B cell (primary cell): ENCODE results near the gene C6orf136. TPM values are rescaled to one million over a fixed set of nuclear protein-coding genes. Genes with fewer than 3 reads are reported as not detected.

ENCODE experiments used
- ATAC-seq: fragments of 200-7000 bp; cut with Tn5 transposase; one replicate; pipeline ENCODE4 v1.10.0; 2021; ENCODE audit warnings: low read depth, mild to moderate bottlenecking, moderate number of reproducible peaks, moderate library complexity
- CTCF ChIA-PET: fragments of 350-600 bp; sonication (Branson Sonifier 250); formaldehyde crosslinking; loops from one replicate; lab custom pipeline; 2021; ENCODE audit warnings: antibody characterized with exemption, inconsistent platforms; lab: Charles Lee
- POLR2A ChIA-PET: fragments of 350-600 bp; sonication (Branson Sonifier 250); formaldehyde crosslinking; loops from one replicate; lab custom pipeline; 2021; ENCODE audit warnings: antibody characterized with exemption; lab: Charles Lee
- DNase-seq: peaks from one replicate; pipeline ENCODE4 v3.0.0; 2013
- H2AFZ ChIP-seq: 2 replicates; pipeline ENCODE4 v1.6.1; 2012; ENCODE audit warnings: mild to moderate bottlenecking, low read depth, low read length; ENCODE audit not compliant: insufficient read depth, poor library complexity, severe bottlenecking
- H3K27ac ChIP-seq, 2 donors: 1 replicate in 1 of 2; 2 replicates in 1 of 2; pipeline ENCODE4 v1.5.1; 2012 to 2013; ENCODE audit warnings: low read length in 2 of 2, mild to moderate bottlenecking in 2 of 2, moderate library complexity in 1 of 2
- H3K27me3 ChIP-seq, 4 experiments: fragments of 200-600 bp in 1 of 4; sonication (generic) in 1 of 4; replicated peaks in 1 of 4; 1 replicate in 2 of 4; 2 replicates in 2 of 4; pipeline versions ENCODE4 v1.6.1 to v1.7.0; 2013 to 2016; ENCODE audit warnings: low read length in 3 of 4, mild to moderate bottlenecking in 2 of 4, mixed read lengths in 1 of 4, moderate library complexity in 1 of 4; ENCODE audit not compliant: insufficient read depth in 4 of 4, control insufficient read depth in 3 of 4; ENCODE audit errors: control extremely low read depth in 1 of 4
- H3K36me3 ChIP-seq, 2 experiments: replicated peaks in 1 of 2; 1 replicate in 1 of 2; 2 replicates in 1 of 2; pipeline versions ENCODE4 v1.6.1 to v1.7.1; 2013; ENCODE audit warnings: low read length in 1 of 2; ENCODE audit not compliant: insufficient read depth in 2 of 2, control insufficient read depth in 1 of 2; ENCODE audit errors: control extremely low read depth in 1 of 2, extremely low read depth in 1 of 2
- H3K4me1 ChIP-seq, 2 donors: fragments of 200-600 bp in 1 of 2; sonication (generic) in 1 of 2; 1 replicate in 1 of 2; 2 replicates in 1 of 2; pipeline versions ENCODE4 v1.5.1 to v1.6.1; 2013 to 2017; ENCODE audit warnings: low read length in 2 of 2; ENCODE audit not compliant: control insufficient read depth in 2 of 2, insufficient read depth in 2 of 2
- H3K4me2 ChIP-seq: replicated peaks from 2 replicates; pipeline ENCODE3; 2012; ENCODE audit warnings: mild to moderate bottlenecking, low read depth, low read length; ENCODE audit not compliant: poor library complexity, severe bottlenecking
- H3K4me3 ChIP-seq, 5 experiments: fragments of 200-600 bp in 1 of 5; sonication (generic) in 1 of 5; 1 replicate in 3 of 5; 2 replicates in 2 of 5; pipeline versions ENCODE4 v1.5.1 to v1.7.0; 2011 to 2016; ENCODE audit warnings: low read length in 4 of 5, mild to moderate bottlenecking in 4 of 5, low read depth in 2 of 5, control low read depth in 1 of 5, moderate library complexity in 1 of 5; ENCODE audit not compliant: insufficient read depth in 1 of 5; ENCODE audit errors: control extremely low read depth in 1 of 5, extremely low read depth in 1 of 5
- H3K79me2 ChIP-seq: fragments of 200-600 bp; sonication (generic); one replicate; pipeline ENCODE4 v1.6.0; 2016; ENCODE audit warnings: low read length; ENCODE audit not compliant: control insufficient read depth, insufficient read depth
- H3K9ac ChIP-seq: fragments of 200-600 bp; sonication (generic); 2 replicates; pipeline ENCODE4 v1.6.1; 2017; ENCODE audit warnings: mild to moderate bottlenecking, low read length, moderate library complexity
- H3K9me3 ChIP-seq, 3 donors: one replicate each; pipeline versions ENCODE4 v1.6.1 to v1.7.1; 2013; ENCODE audit warnings: low read length in 2 of 3; ENCODE audit not compliant: control insufficient read depth in 2 of 3, insufficient read depth in 1 of 3; ENCODE audit errors: control extremely low read depth in 1 of 3
- H4K20me1 ChIP-seq: 2 replicates; pipeline ENCODE4 v1.6.0; 2012; ENCODE audit warnings: mild to moderate bottlenecking, low read length; ENCODE audit not compliant: insufficient read depth, control insufficient read depth, poor library complexity, severe bottlenecking
- H3K27ac Mint-ChIP-seq: one replicate; pipeline ENCODE4 v1.8.0; 2021; ENCODE audit warnings: mixed read lengths
- H3K27me3 Mint-ChIP-seq: one replicate; pipeline ENCODE4 v1.8.0; 2021; ENCODE audit warnings: mixed read lengths
- H3K4me1 Mint-ChIP-seq: one replicate; pipeline ENCODE4 v1.8.0; 2021; ENCODE audit warnings: mixed read lengths
- H3K4me3 Mint-ChIP-seq: one replicate; pipeline ENCODE4 v1.8.0; 2021; ENCODE audit warnings: mixed read lengths
- H3K9me3 Mint-ChIP-seq: one replicate; pipeline ENCODE4 v1.8.0; 2022; ENCODE audit warnings: mixed read lengths; ENCODE audit not compliant: insufficient read depth
- EZH2 ChIP-seq: IDR thresholded peaks from 2 replicates; pipeline ENCODE4 v1.6.1; 2012; ENCODE audit warnings: borderline replicate concordance, low read depth, mild to moderate bottlenecking, moderate library complexity, low read length; ENCODE audit not compliant: insufficient read depth, poor library complexity, severe bottlenecking
- WGBS: methylation state at CpG from one replicate; pipeline ENCODE4 v1.1.5; 2013; ENCODE audit warnings: missing lambda C conversion rate; ENCODE audit not compliant: insufficient coverage; 5-methylcytosine and 5-hydroxymethylcytosine counted together
- intact Hi-C: fragments of 100-400 bp; cut with micrococcal nuclease; formaldehyde crosslinking; loops from one replicate; pipeline ENCODE4 v1.10.0; 2022
- polyA plus RNA-seq: library from polyadenylated mRNA; depleted of rRNA; stranded (reverse); fragments of >200 nt; gene quantifications from 2 replicates; pipeline ENCODE4 v1.2.3, GENCODE V29; 2012
- total RNA-seq, 2 donors: library from RNA; stranded (reverse); fragments of 120-200 nt in 1 of 2; gene quantifications; 1 replicate in 1 of 2; 2 replicates in 1 of 2; pipeline versions ENCODE4 v1.2.3 to v1.2.4, GENCODE V29; 2013 to 2022
- TF ChIP-seq, protein P1 (sequence below): fragments of 200-600 bp; IDR thresholded peaks from one replicate; pipeline ENCODE4 v1.8.0; 2022; ENCODE audit warnings: antibody characterized with exemption, mild to moderate bottlenecking

Gene C6orf136
- total and polyA plus RNA-seq, 2 donors (not counting 1 experiment from before 2014, with no cell fraction given): 36.6 to 37.2 TPM

DNA sequence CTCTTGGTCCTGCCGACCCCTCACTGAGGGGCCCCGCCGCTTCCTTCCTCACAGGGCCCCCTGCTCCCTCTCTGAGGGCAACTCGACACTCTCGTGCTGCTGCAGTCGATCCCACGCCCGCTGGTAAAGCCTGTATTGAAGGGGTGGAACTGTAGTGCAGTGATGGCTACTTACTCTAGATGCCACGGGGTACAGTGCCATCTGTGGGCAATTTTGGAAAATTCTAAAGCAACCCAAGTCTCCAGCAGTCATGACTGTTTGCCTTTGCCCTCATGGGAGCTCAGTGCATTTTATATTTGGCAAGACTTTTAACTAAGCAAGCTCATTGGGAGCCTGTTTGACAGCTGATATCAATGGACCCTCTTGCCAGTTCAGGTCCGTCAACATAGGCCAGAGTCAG is 6.5 kb upstream of the C6orf136 start:
- H3K36me3 ChIP-seq: peaks cover 3 to 13% of the 10 kb centered on the region in 2 experiments
- TF ChIP-seq EZH2: no peak
- TF ChIP-seq, protein P1, sequence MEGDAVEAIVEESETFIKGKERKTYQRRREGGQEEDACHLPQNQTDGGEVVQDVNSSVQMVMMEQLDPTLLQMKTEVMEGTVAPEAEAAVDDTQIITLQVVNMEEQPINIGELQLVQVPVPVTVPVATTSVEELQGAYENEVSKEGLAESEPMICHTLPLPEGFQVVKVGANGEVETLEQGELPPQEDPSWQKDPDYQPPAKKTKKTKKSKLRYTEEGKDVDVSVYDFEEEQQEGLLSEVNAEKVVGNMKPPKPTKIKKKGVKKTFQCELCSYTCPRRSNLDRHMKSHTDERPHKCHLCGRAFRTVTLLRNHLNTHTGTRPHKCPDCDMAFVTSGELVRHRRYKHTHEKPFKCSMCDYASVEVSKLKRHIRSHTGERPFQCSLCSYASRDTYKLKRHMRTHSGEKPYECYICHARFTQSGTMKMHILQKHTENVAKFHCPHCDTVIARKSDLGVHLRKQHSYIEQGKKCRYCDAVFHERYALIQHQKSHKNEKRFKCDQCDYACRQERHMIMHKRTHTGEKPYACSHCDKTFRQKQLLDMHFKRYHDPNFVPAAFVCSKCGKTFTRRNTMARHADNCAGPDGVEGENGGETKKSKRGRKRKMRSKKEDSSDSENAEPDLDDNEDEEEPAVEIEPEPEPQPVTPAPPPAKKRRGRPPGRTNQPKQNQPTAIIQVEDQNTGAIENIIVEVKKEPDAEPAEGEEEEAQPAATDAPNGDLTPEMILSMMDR: no peak
- H3K9ac ChIP-seq: no peak overlapping the region
- H3K9me3 ChIP-seq: no peaks in the 10 kb centered on the region
- Mint-ChIP-seq H3K4me1 (peaks cover 2% of the 10 kb centered on the region), H3K27me3 (no peaks in the 10 kb centered on the region), H3K4me3 (no peak overlapping the region), H3K27ac (no peak overlapping the region), H3K9me3 (no peaks in the 10 kb centered on the region)
- POLR2A ChIA-PET: interaction anchor here (0.6 kb wide), 1 partner anchor 68 kb away, joined by 5 read pairs; no protein-coding TSS in a partner anchor
- no peak for DNase-seq
- 66% methylated on average over 10 of the region's 10 CpGs for WGBS
- no peak overlapping the region for H3K4me2 ChIP-seq
- CTCF ChIA-PET: interaction anchor here (1.2 to 1.8 kb wide), 2 partner anchors 82 to 96 kb away, joined by 3 to 8 read pairs; no protein-coding TSS in a partner anchor
- no peak for ATAC-seq
- no peaks in the 10 kb centered on the region for H3K4me1 ChIP-seq
- H3K27ac ChIP-seq: no peak overlapping the region
- no peaks in the 10 kb centered on the region for H3K27me3 ChIP-seq
- H3K79me2 ChIP-seq: no peaks in the 10 kb centered on the region
- intact Hi-C loops: no loop called here
- H4K20me1 ChIP-seq: no peaks in the 10 kb centered on the region
- H2AFZ ChIP-seq: no peak overlapping the region
- no peak overlapping the region for H3K4me3 ChIP-seq

DNA sequence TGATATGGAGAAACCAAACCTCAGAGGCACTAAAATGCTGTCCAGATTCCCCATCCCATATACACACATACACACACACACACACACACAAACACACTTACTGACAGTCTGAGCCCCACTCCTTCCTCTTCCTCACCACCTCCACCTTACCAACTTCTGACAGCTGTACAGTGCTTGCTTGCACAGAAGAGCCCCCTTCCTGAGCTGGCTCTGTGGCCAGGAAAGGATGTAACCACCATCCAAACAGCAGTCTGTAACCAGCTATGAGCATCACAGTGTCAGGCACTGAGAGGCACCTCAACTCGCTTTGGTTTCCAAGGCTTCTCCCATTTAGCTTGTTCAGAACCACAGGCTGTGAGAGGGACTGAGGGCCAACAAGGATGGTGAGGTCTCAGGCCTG is 5.9 kb upstream of the C6orf136 start:
- Histone ChIP-seq H2AFZ (no peak overlapping the region), H3K27me3 (no peaks in the 10 kb centered on the region), H3K4me1 (peaks cover 0 to 1% of the 10 kb centered on the region in 2 donors), H3K4me3 (no peak overlapping the region), H3K27ac (no peak overlapping the region), H3K4me2 (no peak overlapping the region), H3K9me3 (no peaks in the 10 kb centered on the region), H3K79me2 (peaks cover 3% of the 10 kb centered on the region), H3K9ac (no peak overlapping the region), H3K36me3 (peaks cover 3 to 15% of the 10 kb centered on the region in 2 experiments), H4K20me1 (peaks cover 5% of the 10 kb centered on the region)
- Mint-ChIP-seq H3K27ac (no peak overlapping the region), H3K27me3 (no peaks in the 10 kb centered on the region), H3K4me1 (peaks cover 7% of the 10 kb centered on the region), H3K4me3 (no peak overlapping the region), H3K9me3 (no peaks in the 10 kb centered on the region)
- no CpG with 5 or more reads among the region's 1 CpG for WGBS
- no peak for TF ChIP-seq EZH2
- TF ChIP-seq, protein P1: no peak
- ChIA-PET CTCF (interaction anchor here (0.7 to 1.8 kb wide), 3 partner anchors 96 to 402 kb away, joined by 3 to 8 read pairs (median 3); no protein-coding TSS in a partner anchor), POLR2A (interaction anchor here (0.7 kb wide), 1 partner anchor 28 kb away, joined by 3 read pairs; no protein-coding TSS in a partner anchor)
- DNase-seq (no peak), ATAC-seq (no peak)
- intact Hi-C loops: no loop called here
